Keratinocyte (primary cell): ENCODE results near the gene TTC39B.

Experiments
- CTCF ChIP-seq, 3 experiments: IDR thresholded peaks in 1 of 3; conservative IDR thresholded peaks in 1 of 3; optimal IDR thresholded peaks in 1 of 3; 2 replicates in 2 of 3; 3 replicates in 1 of 3; pipeline versions ENCODE3 to v1.5.1; 2011; ENCODE audit warnings: low read length in 3 of 3, mild to moderate bottlenecking in 3 of 3, moderate library complexity in 2 of 3, control low read depth in 1 of 3, inconsistent platforms in 1 of 3; ENCODE audit not compliant: insufficient read depth in 2 of 3; ENCODE audit errors: extremely low read depth in 1 of 3
- EZH2 ChIP-seq: IDR thresholded peaks from one replicate; pipeline ENCODE4 v1.6.1; 2012; ENCODE audit warnings: inconsistent platforms, mild to moderate bottlenecking, low read length, moderate library complexity

DNA sequence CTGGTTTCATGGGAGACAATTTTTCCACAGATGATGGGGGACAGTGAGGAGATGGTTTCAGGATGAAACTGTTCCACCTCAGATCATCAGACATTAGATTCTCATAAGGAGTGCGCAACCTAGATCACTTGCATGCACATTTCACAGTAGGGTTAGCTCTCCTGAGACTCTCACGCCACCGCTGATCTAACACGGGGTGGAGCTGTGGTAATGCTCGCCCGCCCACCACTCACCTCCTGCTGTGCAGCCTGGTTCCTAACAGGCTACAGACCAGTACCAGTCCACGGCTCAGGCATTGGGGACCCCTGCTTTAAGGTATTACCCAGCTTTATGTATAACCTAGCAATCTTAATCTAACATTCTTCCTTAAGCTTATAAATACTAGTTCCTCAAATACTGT, 35.6 kb downstream of the TTC39B start:
- TF ChIP-seq CTCF (optimal IDR thresholded peaks at IDR 0.05 in 1 of 3, IDR thresholded peaks at IDR 0.05 in 1 of 3, conservative IDR thresholded peaks at IDR 0.05 in 1 of 3; ENCODE audit: extremely low read depth in 1 of 3, insufficient read depth in 2 of 3, low read length in 3 of 3) = no peak
- no peak for TF ChIP-seq EZH2
